Embryonic facial prominence (tissue), 1 donor: ENCODE results near the gene HSPA12A.

Source experiments
- DNase-seq: peaks from one replicate; pipeline ENCODE4 v3.0.0-alpha.2; 2016; ENCODE audit errors: extremely low spot score

Gene HSPA12A

DNA sequence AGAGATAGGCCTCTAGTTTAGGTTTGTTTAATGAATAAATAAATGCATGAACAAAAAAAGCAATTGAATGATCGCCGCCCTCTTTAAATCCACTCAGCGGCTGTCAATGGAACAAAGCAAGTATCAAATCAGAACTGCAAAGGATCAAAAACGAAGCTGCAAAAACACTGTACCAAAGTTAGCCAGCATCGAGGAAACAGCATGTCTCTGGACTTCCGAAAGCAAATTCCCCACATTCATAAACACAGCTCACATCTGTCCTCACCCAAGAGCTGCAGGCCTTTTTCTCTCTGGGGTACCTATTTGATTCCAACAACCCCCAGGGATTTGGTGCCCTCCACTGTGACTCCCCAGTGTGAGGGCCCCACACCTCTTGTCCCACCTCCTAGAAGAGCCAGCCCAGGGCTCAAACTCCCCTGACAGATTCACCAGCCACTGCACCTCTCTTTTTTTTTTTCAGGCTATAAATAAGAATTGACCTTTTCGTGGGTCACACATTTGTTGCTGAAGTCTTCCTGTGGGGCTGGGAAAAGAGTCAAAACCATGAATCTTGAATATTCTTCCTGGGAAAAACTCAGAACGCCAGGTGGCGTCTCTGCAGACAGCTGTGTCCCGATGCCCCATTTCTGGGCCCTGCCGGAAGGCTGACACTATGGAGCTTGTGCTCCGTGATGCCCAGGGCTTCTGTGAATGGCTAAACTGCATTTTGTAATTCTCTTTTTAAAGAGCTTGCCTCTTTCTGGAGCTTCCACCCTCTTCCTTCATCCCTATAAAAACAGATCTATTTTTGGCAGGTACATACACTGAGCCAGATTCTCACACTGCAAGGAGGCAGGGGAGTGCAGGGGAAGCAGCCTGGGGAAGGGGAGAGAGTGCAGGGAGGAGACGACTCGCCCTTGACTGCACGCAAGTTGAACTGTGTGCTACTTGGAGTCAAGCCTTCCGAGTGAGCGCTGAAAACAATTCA lies 51.7 kb downstream of the HSPA12A start:
- DNase-seq = no peak

DNA sequence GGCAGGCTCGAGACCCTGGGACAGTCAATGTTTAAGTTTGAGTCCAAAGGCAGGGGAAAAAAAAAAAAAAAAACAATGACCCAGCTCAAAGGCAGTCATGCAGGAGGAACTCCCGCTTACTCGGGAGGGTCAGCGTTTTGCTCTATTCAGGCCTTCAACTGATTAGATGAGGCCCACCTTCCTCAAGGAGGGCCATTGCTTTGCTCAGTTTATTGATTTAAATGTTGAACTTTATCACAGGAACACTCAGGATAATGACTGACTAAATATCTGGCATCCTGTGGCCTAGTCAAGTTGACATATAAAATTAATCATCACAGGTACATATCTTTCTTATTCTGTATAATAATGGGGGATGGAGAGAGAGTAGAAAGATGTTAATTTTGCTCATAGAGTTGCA lies 52.6 kb downstream of the HSPA12A start:
- no peak for DNase-seq

DNA sequence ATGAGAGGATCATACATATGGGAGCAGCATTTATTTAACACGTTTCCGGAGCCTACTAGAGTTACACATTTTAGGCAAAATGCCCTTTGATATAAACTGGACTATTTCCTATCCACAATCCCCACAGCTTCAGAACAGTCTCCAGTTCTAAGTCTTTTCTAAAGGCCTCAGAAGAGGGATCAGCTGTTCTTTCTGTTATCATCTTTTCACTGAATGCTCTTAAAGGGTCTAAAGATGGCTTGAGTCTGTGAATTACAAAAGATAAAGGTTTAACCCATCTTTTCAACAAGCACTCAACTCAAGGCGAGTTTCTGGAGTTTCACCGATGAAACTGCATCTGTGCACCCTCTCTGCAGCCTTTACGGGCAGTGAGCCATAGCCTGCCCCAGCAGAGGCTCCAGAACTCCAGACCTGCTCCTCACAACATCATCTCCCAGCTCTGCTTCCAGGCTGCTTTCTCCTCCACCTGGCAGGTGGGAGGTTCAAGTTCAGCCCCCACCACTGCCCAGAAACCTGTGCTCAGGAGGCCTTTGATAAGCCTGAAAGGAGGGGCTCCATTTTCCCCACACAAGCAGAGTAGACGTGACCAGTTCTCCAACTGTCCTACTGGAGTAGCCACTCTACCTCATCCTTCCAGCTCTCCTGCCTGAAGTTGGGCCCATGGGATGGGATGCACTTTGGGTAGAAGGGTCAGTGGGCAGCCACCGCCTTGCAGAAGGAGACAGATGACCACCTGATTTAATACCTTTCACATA lies 53.4 kb downstream of the HSPA12A start:
- no peak for DNase-seq

DNA sequence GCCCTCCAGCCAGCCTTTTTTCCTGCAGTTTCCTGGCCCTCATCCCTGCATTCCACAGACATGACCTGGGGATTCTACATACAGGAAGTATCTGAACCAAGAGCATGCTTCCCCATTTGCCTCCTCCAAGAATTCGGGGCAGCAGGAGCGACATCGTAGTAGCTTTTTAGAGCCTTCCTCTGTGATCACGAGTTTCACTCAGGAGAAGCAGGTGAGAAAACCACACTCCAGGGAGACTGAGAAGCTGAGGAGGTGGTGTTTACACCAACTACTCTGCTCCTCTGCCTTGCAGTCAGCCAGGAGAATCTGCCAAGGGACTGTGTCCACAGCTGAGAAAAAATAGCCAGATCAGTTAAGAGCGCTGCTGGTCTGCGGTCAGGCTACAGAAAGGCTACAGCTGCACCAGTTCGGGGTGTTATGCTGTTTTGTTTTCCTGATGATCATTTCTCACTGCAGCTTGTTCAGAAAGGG lies 54.1 kb downstream of the HSPA12A start:
- DNase-seq = no peak

DNA sequence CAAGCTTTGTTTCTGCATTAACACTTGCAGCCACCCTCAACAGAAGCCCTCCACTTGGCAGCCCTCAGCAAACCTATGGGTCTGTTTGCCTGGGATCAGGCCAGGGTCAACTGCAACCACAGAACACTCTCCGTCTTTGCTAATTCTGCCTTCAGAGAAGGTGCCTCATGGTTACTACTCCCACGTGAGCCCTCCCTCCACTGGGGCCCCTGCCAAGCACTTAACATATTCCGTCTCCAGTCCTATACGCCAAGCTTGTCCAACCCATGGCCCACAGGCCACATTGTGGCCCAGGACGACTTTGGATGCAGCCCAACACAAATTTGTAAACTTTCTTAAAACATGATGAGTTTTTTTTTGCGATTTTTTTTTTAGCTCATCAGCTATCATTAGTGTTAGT lies 54.7 kb downstream of the HSPA12A start:
- no peak for DNase-seq

DNA sequence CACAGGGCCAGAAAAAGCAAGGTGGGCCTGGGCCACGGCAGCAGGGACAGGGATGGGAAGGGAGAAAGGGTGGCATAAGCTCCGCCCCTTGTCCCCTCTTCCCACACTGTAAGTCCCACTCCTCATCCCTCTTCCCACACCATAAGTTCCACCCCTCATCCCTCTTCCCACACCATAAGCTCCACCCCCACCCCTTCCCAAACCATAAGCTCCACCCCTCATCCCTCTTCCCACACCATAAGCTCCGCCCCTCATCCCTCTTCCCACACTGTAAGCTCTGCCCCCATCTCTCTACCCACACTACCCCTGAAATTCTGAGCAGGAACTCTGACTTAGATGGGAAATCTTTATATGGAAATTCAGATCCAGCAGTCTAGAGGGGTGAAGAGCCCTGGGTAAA lies 55.7 kb downstream of the HSPA12A start:
- DNase-seq = no peak

DNA sequence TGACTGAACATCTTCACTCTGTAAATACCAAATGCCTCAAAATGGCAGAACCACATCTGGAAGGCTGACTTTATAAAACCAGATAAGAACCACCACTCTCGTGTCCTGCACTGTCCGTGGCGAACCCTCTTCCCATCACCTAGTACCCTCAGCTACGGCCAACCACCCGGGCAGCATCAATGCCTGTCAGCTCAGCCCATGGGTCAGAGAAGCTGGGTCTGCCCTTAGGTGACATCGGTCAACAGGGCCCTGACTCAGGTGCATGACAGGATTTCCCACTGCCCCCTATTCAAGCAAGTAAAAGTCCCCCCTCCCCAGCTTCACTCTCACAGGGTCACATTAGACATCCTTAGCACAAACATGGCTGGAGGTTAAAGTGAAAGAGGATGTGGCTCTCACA lies 56.6 kb downstream of the HSPA12A start:
- no peak for DNase-seq

DNA sequence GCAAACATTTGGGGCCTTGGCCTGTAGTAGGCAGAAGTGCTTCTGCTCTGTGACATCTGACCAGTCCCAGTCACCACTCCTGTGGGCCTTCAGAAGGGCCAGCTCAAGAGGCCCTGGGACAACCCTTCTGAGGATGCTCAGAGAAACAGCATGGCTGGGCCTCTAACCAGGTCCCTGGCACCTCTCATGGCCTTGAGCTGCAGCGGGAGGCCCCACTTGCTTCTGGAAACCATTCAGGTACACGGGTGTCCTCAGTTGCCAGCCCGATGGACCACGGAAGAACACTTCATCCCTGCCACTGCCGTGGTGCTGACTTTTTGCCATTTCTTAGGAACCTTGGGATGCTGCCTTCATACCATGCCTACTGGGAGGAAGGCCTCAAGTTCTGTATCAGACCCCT lies 57.6 kb downstream of the HSPA12A start:
- no peak for DNase-seq

DNA sequence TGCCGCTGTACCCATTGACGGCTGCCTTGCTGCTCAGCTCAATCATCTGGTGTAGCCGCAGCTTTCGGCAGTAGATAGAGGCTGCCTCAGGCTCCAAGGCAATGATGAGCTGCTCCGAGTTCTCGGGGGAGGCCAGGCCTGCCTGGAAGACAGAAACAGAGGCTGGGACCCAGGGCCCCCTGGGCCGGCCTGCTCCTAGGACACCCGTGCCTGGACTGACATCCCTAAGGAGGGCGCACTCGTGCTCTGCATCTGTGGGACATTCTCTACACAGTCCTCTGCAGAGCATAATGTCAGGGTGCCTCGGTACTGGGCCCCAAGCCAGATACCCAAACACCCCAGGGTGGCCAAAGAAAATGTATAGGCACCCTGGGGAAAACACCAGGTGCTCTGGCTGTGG lies 58.5 kb downstream of the HSPA12A start:
- DNase-seq = no peak

DNA sequence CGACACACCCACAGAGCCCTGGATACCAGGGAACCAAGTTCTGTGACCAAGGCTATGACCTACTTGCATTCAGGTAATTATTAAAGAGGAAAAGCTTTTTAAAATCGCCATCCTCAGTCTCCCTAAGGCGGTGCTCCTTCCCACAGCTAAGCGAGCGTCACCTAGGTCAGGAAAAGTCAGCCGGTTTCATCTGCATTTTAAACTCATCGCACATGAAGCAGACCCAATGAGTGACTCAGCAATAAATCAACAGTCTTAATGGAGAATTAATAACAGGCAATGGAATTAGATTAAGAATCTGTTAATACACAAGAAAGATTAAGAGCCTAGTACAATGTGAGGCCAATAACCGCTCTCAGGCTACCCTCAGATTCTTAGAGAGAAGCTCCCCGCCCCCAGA lies 59.2 kb downstream of the HSPA12A start:
- DNase-seq = no peak

DNA sequence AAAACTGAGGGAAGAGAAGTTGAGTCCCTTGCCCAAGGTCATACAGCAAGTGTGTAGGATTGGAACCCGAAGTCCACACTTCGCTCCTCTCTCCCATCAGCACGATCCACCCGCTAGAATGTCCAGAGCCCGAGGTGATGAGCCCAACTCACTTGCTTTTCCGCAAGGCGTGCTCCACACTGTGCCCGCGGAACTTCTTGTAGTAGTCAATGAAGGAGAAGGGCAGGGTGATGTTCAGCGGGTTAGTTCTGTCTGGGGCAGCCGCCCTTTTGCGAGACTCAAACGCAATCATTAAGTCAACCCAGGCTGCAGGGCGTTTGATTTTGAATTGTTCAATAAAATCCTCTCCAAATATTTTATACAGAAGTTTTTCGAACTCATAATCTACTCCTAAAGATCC lies 63.0 kb downstream of the HSPA12A start:
- no peak for DNase-seq

DNA sequence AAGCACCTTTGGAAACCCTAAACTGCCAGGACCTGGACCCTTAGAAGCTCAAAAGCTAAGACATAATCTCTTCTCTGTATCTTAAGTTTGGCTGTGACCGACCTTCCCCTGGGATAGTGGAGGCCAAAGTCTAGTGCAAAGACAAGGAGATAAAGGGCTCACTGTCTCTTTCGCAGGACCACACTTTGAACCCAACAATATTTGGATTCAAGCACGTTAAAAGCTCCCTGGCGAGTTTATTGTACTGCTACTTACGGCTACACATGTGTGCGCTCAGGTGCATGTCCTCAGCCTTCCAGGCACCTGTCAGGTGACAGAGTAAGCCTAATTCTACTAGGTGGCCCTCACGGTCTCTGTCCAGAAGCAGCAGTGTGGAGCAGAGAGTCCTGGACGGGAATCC lies 65.7 kb downstream of the HSPA12A start:
- DNase-seq = no peak

DNA sequence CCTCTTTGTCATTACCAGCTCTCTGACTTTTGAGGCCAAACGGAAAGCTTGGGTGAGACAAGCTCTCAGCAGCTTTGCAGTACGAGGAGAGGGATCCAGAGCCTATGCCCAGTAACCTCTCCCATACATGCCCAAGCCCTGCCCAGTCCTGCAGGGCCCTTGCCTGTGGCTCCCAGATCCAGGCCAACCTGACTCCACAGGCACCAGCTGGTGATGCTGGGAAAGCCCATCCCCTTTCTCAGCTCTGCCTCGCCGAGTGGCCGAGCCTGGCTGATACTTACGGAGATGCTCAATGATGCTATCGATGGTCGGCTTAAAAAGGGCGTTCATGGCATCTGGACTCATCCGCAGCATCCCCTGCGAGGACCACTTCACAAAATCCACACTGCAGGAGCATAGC lies 66.2 kb downstream of the HSPA12A start:
- DNase-seq = no peak

DNA sequence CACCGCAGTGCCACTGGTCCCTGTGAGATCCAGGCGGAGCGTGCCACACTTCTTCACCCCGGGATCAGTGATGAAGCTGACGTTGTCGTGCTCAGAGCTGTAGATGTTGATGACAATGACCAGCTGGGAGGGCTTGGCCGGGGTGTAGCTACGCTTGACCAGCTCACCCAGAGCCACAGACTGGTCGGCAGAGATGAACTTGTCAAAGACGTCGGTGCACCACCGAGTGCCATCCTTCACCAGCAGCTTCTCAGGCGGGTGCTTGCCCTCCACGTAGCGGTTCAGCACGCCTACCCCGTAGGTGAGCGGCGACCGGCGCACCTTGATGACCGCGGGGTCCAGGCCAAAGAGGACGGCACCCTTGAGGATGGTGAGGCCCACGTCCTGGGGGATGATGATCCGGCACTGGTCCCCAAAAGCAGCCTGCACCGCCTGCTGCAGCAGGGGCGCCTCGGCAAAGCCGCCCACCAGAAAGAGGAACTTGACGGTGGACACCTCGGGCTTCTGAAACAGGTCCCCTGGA lies 67.4 kb downstream of the HSPA12A start:
- no peak for DNase-seq

DNA sequence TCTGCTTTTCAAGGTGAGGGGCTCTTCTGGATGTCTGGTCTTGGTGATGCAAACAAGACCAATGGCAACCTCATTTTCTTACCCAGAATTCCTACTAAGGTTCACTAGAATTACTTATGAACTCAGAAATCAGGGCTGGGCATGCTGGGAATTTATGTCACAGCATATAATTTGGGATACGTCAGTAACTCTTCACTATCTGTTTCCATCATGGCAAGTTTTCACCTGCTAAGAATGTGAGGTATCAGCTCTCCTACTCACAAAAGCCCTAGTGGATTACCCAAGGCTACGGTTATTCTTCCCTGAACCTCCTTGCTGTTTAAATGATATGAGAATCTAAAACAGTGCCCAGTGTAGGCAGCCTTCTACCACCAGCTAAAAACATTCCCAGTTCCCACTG lies 68.5 kb downstream of the HSPA12A start:
- DNase-seq = no peak

DNA sequence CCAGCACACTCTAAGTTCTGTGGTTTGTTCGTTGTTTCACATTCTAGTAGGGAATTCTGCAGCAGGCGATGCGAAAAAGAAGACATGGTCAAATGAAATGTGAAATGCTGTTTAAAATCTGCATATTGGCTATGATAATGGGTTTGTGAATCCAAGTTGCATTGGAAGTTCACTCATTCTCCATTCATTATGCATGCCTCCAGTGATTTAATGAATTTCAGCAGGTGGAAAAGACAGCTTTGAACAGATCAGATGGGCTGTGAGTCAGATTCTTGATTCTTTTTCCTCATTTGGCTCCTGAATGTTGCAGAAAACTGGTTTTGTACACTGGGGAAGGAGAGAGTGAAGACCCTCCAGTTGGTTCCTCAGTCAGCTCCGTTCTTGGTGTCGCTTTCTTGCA lies 69.5 kb downstream of the HSPA12A start:
- DNase-seq = no peak

DNA sequence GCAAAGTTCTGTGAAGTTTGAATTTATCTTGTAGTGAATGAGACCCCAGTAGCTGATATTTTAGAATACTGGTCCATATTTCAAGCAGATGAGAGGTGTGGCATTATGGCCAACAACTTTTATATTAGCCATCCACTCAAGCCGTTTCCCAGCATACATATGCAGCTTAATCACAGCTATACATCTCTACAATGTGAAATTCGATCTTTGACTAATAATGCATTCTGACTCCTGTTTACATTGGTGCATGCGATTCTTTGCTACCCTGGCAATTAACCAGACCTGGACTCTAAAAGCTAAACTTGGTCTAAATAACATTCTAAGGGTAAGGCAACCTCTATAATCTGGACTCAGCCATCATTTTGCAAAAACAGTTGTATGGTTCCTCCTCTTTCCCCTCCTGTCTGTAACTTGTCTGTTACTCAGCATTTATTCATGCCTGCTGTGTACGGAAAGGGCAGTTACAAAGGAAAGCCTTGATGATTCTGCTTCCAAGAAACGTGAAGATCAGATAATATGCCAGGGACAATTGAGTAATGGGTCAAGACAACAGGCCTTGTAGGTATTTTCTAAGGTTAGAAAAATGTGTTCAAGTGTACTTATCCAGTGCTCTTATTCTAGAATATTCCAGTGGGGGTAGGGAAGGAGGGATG lies 71.0 kb downstream of the HSPA12A start:
- no peak for DNase-seq

DNA sequence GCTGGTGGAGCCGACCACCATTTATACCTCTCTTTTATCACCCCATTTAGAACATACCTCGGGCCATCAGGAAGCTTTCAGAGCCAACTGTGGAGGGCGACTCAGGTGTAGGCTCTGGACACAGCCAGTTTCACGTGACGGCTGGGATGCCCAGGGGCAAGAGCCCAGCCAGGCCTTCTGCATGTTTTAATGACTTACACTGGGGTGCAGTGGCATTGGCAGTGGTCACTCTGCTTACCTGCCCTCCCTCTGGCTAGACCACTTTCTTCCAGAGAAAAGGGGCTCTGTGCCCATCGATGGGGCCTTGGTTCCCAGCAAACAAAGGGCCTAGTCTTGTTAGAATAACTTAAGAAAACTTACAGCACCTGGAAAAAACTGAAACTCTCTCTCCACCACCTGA lies 71.7 kb downstream of the HSPA12A start:
- no peak for DNase-seq

DNA sequence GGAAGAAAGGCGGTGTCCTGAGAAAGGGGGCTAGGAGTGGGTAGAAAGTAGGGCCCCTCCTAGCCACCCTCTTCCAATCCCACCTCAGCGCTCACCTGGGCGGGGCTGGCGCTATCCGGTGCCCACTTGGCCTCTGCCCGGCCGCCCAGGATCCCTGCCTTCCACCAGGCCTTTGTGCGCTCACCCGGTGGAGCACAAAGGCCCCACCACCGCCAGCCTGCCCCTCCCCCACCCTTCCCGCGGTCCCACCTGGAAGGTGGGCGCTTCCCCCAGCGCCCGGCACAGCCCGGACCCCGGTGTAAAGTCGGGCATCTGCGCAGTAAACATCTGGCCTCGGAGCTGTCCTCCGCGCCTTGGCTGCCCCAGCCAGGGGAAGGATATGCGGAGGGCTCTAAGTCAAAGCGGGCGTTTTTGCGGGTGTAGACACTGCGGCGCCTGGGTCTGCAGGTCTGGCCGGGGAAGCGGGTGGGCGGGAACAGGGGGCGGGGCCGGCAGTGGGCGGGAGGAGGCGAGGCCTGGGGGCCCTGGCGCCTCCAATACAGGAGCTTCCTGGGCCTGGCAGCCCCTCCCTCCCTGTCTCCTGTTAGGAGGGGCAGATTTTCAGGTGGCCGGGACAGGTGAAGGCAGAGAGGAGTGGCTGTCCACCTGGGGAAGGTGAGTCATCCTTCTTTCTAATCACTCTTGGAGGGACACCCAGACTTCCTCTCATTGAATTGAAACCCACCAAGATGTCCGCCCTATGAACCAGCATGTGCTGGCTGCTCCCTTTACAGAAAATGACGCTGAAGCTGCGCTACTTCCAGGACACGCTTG lies 72.3 kb downstream of the HSPA12A start:
- no peak for DNase-seq

DNA sequence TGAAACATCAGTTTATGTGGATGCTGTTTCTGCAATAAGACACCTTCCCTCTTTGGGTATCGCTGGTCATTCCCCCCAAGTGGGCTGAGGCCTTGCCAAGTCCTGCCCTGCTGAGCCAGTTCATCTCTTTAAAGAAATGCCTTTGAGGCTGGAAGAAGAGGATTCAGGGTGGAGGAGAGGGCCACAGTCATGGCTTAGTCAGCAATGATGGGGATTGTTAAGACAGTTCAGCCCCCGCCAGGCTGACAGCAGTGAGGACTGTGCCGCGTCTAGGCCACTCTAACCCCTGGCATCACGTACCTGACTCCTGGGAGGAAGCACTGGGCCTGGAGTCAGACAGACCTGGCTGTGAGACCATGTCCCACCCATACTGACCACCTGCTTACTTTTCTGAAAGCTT lies 73.3 kb downstream of the HSPA12A start:
- no peak for DNase-seq

DNA sequence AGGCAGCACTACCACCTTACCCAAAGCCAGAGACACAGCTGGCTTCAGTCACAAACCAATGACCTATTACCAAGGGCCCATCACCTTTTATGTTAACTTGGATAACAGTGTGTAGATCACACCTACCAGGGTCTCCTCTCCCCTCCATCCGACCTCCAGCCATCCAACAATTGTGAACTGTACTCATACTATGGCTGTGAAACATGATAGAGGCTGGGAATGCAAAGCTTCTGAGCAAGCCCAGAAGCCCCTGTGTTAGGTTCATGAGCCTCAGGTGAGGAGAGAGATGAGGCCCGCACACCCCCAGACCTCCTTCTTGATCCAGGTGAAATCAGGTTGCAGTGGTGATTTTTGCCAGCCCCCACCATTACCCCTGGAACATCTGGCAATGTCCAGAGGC lies 73.9 kb downstream of the HSPA12A start:
- DNase-seq = no peak
